ENCODE measurements around the gene CACNA1G. TPM values are rescaled to one million over a fixed set of nuclear protein-coding genes. Genes with fewer than 3 reads are reported as not detected.

CACNA1G gene
- total RNA-seq, 1 experiment from 2014 or later, result 6.7 TPM

DNA sequence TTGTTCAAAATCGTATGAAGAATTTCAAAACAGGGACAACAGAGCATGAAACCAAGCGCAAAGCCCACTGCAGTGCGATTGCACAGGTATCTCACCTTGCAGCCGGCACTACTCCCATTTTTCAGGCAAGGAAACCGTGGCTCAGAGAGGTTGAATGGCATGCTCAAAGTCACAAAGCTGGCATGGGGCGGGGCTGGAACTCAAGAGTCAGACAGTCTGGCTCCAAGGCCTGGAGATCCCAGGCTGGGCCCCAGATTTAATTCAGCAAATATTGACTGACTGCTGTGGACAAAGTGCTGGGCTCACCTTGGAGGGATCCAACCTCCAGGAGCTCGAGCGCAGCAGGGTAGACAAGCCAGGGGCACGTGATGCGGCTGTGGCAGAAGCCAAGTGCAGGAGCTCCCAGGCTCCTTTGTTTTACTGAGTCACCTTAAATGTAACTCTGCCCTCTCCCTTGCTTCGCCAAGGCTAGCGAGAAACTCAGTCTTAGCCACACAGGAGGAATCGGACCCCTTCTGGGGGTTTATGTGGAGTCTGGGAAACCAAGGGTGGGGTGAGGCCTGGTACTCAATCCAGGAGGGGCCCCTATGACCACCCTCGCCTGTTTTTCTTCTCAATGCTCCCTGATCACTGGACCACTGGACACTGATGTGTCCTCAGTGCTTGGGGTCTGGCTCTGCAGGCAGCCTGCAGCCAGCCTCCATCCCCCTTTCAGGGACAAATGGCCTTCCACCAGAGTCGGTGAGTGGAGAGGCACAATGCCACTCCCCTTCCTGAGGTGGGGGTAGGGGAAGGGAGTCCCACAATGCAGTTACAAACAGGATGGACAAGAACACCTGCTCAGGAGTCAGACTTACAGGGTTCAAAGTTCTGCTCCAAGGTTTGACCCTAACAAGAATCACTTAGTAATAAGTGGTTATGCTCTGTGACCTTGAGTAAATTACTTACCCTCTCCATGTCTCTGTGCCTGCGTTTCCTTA lies 17.4 kb upstream of the CACNA1G start:
- no peak for ATAC-seq
- H3K4me3 Mint-ChIP-seq, result peak overlapping the region; percentile 81
- H3K27me3 Mint-ChIP-seq (ENCODE audit: low read depth), result peaks cover 14% of the 10 kb centered on the region
- H3K27ac Mint-ChIP-seq, result no peak overlapping the region
- DNase-seq (ENCODE audit: low spot score), result no peak
- CTCF ChIA-PET, result interaction anchor here (0.8 to 4.4 kb wide), 16 partner anchors 8 to 325 kb away, joined by 3 to 40 read pairs (median 8); partner anchors contain the start of genes CACNA1G, EPN3, LRRC59 and RSAD1
- TF ChIP-seq ZNF671 (CRISPR knock-in tag; IDR thresholded peaks at IDR 0.05) (no peak), ZNF396 (CRISPR knock-in tag; IDR thresholded peaks at IDR 0.05; ENCODE audit: borderline replicate concordance) (no peak), PRRX2 (CRISPR knock-in tag; IDR thresholded peaks at IDR 0.05) (no peak), ZNF317 (CRISPR knock-in tag; IDR thresholded peaks at IDR 0.05; ENCODE audit: borderline replicate concordance, low read depth) (no peak), MXD4 (CRISPR knock-in tag; IDR thresholded peaks at IDR 0.05; ENCODE audit: borderline replicate concordance) (no peak), SP1 (CRISPR knock-in tag; conservative IDR thresholded peaks at IDR 0.05) (no peak), ATF6 (CRISPR knock-in tag; IDR thresholded peaks at IDR 0.05) (no peak), ZNF138 (CRISPR knock-in tag; conservative IDR thresholded peaks at IDR 0.05) (no peak), E2F5 (CRISPR knock-in tag; IDR thresholded peaks at IDR 0.05) (no peak), CREB1 (CRISPR knock-in tag; IDR thresholded peaks at IDR 0.05) (no peak), HMGXB4 (CRISPR knock-in tag; IDR thresholded peaks at IDR 0.05) (no peak), ZNF416 (CRISPR knock-in tag; IDR thresholded peaks at IDR 0.05) (no peak), JUN (CRISPR knock-in tag; IDR thresholded peaks at IDR 0.05) (no peak)
- TF ChIP-seq, protein P1, sequence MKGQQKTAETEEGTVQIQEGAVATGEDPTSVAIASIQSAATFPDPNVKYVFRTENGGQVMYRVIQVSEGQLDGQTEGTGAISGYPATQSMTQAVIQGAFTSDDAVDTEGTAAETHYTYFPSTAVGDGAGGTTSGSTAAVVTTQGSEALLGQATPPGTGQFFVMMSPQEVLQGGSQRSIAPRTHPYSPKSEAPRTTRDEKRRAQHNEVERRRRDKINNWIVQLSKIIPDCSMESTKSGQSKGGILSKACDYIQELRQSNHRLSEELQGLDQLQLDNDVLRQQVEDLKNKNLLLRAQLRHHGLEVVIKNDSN (CRISPR knock-in tag; IDR thresholded peaks at IDR 0.05), result peak; percentile 37; the same call in 1 of the 2 replicates
- TF ChIP-seq, protein P2, sequence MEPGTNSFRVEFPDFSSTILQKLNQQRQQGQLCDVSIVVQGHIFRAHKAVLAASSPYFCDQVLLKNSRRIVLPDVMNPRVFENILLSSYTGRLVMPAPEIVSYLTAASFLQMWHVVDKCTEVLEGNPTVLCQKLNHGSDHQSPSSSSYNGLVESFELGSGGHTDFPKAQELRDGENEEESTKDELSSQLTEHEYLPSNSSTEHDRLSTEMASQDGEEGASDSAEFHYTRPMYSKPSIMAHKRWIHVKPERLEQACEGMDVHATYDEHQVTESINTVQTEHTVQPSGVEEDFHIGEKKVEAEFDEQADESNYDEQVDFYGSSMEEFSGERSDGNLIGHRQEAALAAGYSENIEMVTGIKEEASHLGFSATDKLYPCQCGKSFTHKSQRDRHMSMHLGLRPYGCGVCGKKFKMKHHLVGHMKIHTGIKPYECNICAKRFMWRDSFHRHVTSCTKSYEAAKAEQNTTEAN (CRISPR knock-in tag; IDR thresholded peaks at IDR 0.05), result no peak
- TF ChIP-seq, protein P3, sequence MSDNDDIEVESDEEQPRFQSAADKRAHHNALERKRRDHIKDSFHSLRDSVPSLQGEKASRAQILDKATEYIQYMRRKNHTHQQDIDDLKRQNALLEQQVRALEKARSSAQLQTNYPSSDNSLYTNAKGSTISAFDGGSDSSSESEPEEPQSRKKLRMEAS (CRISPR knock-in tag; IDR thresholded peaks at IDR 0.05), result 0 out of 2 replicates have a peak, but pooled peaks have one; percentile 23
- TF ChIP-seq, protein P4, sequence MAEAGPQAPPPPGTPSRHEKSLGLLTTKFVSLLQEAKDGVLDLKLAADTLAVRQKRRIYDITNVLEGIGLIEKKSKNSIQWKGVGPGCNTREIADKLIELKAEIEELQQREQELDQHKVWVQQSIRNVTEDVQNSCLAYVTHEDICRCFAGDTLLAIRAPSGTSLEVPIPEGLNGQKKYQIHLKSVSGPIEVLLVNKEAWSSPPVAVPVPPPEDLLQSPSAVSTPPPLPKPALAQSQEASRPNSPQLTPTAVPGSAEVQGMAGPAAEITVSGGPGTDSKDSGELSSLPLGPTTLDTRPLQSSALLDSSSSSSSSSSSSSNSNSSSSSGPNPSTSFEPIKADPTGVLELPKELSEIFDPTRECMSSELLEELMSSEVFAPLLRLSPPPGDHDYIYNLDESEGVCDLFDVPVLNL (CRISPR knock-in tag; IDR thresholded peaks at IDR 0.05; ENCODE audit: borderline replicate concordance, low read depth), result no peak
- TF ChIP-seq, protein P5, sequence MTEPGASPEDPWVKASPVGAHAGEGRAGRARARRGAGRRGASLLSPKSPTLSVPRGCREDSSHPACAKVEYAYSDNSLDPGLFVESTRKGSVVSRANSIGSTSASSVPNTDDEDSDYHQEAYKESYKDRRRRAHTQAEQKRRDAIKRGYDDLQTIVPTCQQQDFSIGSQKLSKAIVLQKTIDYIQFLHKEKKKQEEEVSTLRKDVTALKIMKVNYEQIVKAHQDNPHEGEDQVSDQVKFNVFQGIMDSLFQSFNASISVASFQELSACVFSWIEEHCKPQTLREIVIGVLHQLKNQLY (CRISPR knock-in tag; IDR thresholded peaks at IDR 0.05), result no peak
- H3K4me1 Mint-ChIP-seq, result peaks cover 31% of the 10 kb centered on the region
- H3K9me3 Mint-ChIP-seq, result no peaks in the 10 kb centered on the region
- H3K36me3 Mint-ChIP-seq, result peaks cover 2% of the 10 kb centered on the region; the same call in 1 of the 2 replicates
- POLR2A ChIA-PET, result interaction anchor here (0.7 to 1.5 kb wide), 3 partner anchors 10 to 176 kb away, joined by 4 to 8 read pairs (median 5); partner anchors contain the start of genes CACNA1G, EPN3 and LUC7L3
